GM10248 (cell line): Measurements from ENCODE around the gene GPR143.

ENCODE experiments used
- CTCF ChIA-PET: fragments of 300-600 bp; sonication (Branson Sonifier 250); formaldehyde crosslinking; extraction: SDS; loops from one replicate; lab custom pipeline; 2021; ENCODE audit warnings: antibody characterized with exemption; lab: Yijun Ruan, JAX
- POLR2A ChIA-PET: fragments of 350-650 bp; sonication (Branson Sonifier 250); formaldehyde crosslinking; extraction: SDS; loops from one replicate; lab custom pipeline; 2020; ENCODE audit warnings: antibody characterized with exemption; lab: Yijun Ruan, JAX
- DNase-seq: peaks from one replicate; pipeline ENCODE4 v3.0.0; 2012; ENCODE audit errors: extremely low spot score
- TF ChIP-seq, protein P1 (sequence below): IDR thresholded peaks from 2 replicates; pipeline ENCODE4 v1.5.1; 2012; ENCODE audit warnings: mild to moderate bottlenecking, low read depth; ENCODE audit errors: extremely low read depth, missing control alignments, control extremely low read depth

GPR143 gene

DNA sequence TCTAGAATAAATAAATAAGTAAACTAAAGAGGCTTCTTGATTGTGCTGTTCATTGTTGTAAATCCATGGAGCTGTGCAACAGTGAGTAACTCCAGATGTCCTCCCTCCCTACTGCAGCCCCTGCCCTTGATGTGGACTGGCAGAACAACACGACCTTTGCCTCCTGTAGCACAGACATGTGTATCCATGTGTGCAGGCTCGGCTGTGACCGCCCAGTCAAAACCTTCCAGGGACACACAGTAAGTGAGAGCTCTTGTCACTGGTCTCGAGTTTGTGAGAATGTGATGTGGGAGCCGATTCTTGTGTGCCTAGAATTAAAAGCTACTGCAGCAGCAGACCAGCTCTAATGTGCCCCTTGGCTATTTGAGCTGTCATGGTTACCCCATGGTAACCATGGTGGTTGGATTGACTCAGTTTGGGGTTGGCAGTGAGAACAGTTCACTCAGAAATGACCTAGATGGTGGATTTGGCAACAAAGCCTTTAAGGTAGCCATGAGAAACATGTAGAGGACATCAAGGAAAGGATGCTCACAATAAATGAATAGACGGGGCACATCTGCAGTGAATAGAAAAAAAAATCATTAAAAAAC lies 60.7 kb downstream of the GPR143 start:
- POLR2A ChIA-PET = no interaction called here
- CTCF ChIA-PET = no interaction called here
- TF ChIP-seq, protein P1, sequence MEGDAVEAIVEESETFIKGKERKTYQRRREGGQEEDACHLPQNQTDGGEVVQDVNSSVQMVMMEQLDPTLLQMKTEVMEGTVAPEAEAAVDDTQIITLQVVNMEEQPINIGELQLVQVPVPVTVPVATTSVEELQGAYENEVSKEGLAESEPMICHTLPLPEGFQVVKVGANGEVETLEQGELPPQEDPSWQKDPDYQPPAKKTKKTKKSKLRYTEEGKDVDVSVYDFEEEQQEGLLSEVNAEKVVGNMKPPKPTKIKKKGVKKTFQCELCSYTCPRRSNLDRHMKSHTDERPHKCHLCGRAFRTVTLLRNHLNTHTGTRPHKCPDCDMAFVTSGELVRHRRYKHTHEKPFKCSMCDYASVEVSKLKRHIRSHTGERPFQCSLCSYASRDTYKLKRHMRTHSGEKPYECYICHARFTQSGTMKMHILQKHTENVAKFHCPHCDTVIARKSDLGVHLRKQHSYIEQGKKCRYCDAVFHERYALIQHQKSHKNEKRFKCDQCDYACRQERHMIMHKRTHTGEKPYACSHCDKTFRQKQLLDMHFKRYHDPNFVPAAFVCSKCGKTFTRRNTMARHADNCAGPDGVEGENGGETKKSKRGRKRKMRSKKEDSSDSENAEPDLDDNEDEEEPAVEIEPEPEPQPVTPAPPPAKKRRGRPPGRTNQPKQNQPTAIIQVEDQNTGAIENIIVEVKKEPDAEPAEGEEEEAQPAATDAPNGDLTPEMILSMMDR = no peak

GRCh38 chrX:9703406-9703805 lies 62.2 kb downstream of the GPR143 start:
- ChIA-PET POLR2A (no interaction called here), CTCF (no interaction called here)
- TF ChIP-seq, protein P1 = no peak
- DNase-seq = no peak

More for the DNA sequence above, 60.7 kb downstream of the GPR143 start:
- DNase-seq = no peak

GRCh38 chrX:9701790-9702189 lies 63.9 kb downstream of the GPR143 start:
- TF ChIP-seq, protein P1 = no peak
- no peak for DNase-seq
- ChIA-PET CTCF (interaction anchor here (1.3 kb wide), 1 partner anchor 14 kb away, joined by 3 read pairs; no protein-coding TSS in a partner anchor), POLR2A (no interaction called here)

GRCh38 chrX:9700555-9700954 lies 65.1 kb downstream of the GPR143 start:
- CTCF ChIA-PET = no interaction called here
- TF ChIP-seq, protein P1 = no peak
- no peak for DNase-seq
- POLR2A ChIA-PET = no interaction called here

GRCh38 chrX:9698576-9698975 lies 67.1 kb downstream of the GPR143 start:
- CTCF ChIA-PET = no interaction called here
- TF ChIP-seq, protein P1 = no peak
- POLR2A ChIA-PET = no interaction called here
- no peak for DNase-seq

DNA sequence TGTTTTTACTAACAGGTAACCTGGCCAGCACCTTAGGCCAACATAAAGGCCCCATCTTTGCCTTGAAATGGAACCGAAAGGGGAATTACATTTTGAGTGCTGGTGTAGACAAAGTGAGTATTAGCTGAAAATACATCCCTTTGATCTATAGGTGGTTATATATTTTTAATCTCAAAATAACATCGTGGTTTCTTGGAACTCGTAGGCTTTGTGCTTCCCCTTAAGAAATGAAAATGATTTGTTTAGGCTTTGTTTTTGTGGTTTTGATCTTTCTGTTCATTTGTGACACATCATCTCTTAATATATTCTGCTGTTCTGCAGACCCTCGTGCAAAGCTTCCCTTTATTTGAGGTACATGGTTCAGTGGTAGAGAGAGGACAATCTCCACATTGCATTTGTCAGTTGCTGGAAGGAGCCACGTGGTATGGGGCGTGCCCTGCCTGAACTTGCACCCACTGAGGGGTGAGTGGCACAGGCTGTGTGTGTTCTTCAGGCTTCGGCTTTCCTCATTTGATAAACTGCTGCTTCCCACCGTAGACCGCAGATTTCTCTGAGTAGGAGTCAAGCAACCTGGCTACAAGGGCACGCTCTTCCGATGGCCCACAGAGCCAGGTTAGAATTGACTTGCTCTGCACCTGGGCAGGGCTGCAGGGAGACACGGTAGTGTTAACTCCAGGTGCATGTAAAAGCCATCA lies 72.2 kb downstream of the GPR143 start:
- no peak for DNase-seq
- ChIA-PET CTCF (no interaction called here), POLR2A (no interaction called here)
- TF ChIP-seq, protein P1 = no peak
